Esophagus squamous epithelium (tissue), 4 donors: Measurements from ENCODE around the gene NHERF2.

Experiments used
- POLR2A ChIP-seq, 4 donors: fragments of 450-650 bp; IDR thresholded peaks; one replicate each; pipeline ENCODE4 v1.6.1; 2017; ENCODE audit warnings: antibody characterized with exemption in 4 of 4, mild to moderate bottlenecking in 4 of 4, moderate library complexity in 3 of 4
- TF ChIP-seq, protein P1 (sequence below), 6 experiments: fragments of 450-650 bp in 4 of 6; fragments of 200-600 bp in 2 of 6; sonication (generic) in 2 of 6; IDR thresholded peaks; one replicate each; pipeline ENCODE4 v1.5.1; 2016 to 2019; ENCODE audit warnings: antibody characterized with exemption in 6 of 6, mild to moderate bottlenecking in 4 of 6, moderate library complexity in 4 of 6

DNA sequence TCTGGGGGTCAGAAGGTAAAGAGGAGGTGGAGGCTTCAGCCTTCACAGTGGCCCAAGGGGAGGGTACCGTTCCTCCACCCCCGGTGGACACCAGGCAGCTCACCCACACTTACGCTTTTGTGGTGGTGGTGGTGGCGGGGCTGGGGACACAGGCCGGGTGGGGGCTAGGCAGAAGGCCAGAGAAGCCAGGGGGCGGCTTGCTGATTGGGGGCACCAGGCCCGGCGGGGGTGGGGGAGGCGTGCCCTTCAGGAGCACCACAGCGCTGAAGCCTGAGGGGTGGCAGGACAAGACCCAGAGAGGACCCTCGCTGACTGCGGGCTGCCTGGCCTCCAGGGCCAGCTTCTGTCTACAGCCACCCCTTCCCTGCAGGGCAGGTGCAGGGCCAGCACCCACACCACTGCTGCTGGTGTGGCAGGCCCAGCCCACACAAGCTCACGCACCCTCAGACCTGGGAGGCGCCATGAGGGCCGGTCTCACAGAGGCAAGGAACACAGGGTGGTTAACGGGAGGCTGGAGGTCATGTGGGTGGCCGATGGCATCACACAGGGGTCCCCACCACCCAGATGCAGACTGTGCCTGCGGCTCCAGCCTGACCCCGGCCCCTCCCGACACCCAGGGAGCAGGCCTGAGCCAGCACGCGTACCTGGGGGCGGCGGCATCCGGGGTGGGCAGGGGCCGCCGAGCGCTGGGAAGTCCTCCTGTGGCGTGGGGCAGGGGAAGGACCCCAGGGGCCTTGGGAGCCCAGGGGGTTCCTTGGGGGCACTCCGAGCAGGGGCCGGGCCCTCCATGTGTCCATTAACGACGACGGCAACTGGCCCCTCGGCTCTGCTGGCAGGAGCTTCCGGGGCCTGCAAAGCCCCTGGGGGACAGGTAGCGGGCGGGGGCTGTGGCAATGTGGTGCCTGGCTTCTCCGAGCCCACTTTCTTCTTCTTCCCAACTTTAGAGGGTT, 27.6 kb upstream of the NHERF2 start:
- TF ChIP-seq POLR2A (IDR thresholded peaks at IDR 0.05), result no peak
- TF ChIP-seq, protein P1, sequence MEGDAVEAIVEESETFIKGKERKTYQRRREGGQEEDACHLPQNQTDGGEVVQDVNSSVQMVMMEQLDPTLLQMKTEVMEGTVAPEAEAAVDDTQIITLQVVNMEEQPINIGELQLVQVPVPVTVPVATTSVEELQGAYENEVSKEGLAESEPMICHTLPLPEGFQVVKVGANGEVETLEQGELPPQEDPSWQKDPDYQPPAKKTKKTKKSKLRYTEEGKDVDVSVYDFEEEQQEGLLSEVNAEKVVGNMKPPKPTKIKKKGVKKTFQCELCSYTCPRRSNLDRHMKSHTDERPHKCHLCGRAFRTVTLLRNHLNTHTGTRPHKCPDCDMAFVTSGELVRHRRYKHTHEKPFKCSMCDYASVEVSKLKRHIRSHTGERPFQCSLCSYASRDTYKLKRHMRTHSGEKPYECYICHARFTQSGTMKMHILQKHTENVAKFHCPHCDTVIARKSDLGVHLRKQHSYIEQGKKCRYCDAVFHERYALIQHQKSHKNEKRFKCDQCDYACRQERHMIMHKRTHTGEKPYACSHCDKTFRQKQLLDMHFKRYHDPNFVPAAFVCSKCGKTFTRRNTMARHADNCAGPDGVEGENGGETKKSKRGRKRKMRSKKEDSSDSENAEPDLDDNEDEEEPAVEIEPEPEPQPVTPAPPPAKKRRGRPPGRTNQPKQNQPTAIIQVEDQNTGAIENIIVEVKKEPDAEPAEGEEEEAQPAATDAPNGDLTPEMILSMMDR (IDR thresholded peaks at IDR 0.05), result no peak
